Upper lobe of left lung (tissue), 6 donors: ENCODE results near the gene TMTC2. TPM values are rescaled to one million over a fixed set of nuclear protein-coding genes. Genes with fewer than 3 reads are reported as not detected.

Experiments
- ATAC-seq, 2 donors: fragments of 200-7000 bp; cut with Tn5 transposase; one replicate each; pipeline ENCODE4 v1.9.1; 2022; ENCODE audit warnings: mild to moderate bottlenecking in 2 of 2, moderate library complexity in 2 of 2; ENCODE audit not compliant: low FRiP score in 2 of 2
- DNase-seq, 2 donors: peaks; one replicate each; pipeline ENCODE4 v3.0.0-alpha.2; 2019 to 2020
- H3K27ac ChIP-seq, 4 donors: fragments of 200-600 bp; sonication (generic); one replicate each; pipeline ENCODE4 v1.5.1; 2016 to 2019
- H3K27me3 ChIP-seq, 4 donors: fragments of 200-600 bp; sonication (generic); one replicate each; pipeline ENCODE4 v1.5.1; 2017 to 2019
- H3K36me3 ChIP-seq, 4 donors: fragments of 200-600 bp; sonication (generic); one replicate each; pipeline ENCODE4 v1.5.1; 2016 to 2019
- H3K4me1 ChIP-seq, 4 donors: fragments of 200-600 bp; sonication (generic); one replicate each; pipeline ENCODE4 v1.5.1; 2018 to 2019
- H3K4me3 ChIP-seq, 4 donors: fragments of 200-600 bp; sonication (generic); one replicate each; pipeline ENCODE4 v1.5.1; 2017 to 2019; ENCODE audit warnings: mild to moderate bottlenecking in 2 of 4, moderate library complexity in 1 of 4
- H3K9me3 ChIP-seq, 4 donors: fragments of 200-600 bp; sonication (generic); one replicate each; pipeline ENCODE4 v1.5.1; 2018 to 2019
- EP300 ChIP-seq, 4 donors: sonication (generic); formaldehyde crosslinking; IDR thresholded peaks; one replicate each; pipeline ENCODE4 v1.5.1; 2017; ENCODE audit warnings: antibody characterized with exemption in 4 of 4, control low read depth in 2 of 4
- POLR2A ChIP-seq, 4 donors: fragments of 450-650 bp; IDR thresholded peaks; one replicate each; pipeline ENCODE4 v1.5.1; 2016 to 2017; ENCODE audit warnings: antibody characterized with exemption in 4 of 4, mild to moderate bottlenecking in 2 of 4
- POLR2AphosphoS5 ChIP-seq, 2 donors: sonication (generic); formaldehyde crosslinking; IDR thresholded peaks; one replicate each; pipeline ENCODE4 v1.5.1; 2017; ENCODE audit warnings: antibody characterized with exemption in 2 of 2
- WGBS, 2 donors: methylation state at CpG; one replicate each; pipeline ENCODE4 v1.1.5; 2017 to 2018; 5-methylcytosine and 5-hydroxymethylcytosine counted together
- small RNA-seq, 4 donors: library from RNA; depleted of rRNA; stranded (forward); fragments of <200 nt; gene quantifications; one replicate each; pipeline ENCODE3, GENCODE V24; 2016
- total RNA-seq, 6 donors: library from RNA; depleted of rRNA in 4 of 6; stranded (reverse); fragments of >200 nt in 4 of 6; gene quantifications; one replicate each; pipeline versions ENCODE4 v1.1.0 to v1.2.1, GENCODE V29; 2016 to 2021
- TF ChIP-seq, protein P1 (sequence below), 6 experiments: fragments of 450-650 bp in 4 of 6; fragments of 200-600 bp in 2 of 6; sonication (generic) in 2 of 6; IDR thresholded peaks; one replicate each; pipeline ENCODE4 v1.5.1; 2016 to 2019; ENCODE audit warnings: antibody characterized with exemption in 6 of 6
- donor health status: DM: no; HTN: no; CAD: no; lungs with moderate emphysema.
- donor health status: DM: no; HTN: yes; CAD: no; lungs with severe emphysema.

TMTC2 gene
- total RNA-seq, 6 donors from 2014 or later = 21.2 to 37.7 (median 26.8) TPM

DNA sequence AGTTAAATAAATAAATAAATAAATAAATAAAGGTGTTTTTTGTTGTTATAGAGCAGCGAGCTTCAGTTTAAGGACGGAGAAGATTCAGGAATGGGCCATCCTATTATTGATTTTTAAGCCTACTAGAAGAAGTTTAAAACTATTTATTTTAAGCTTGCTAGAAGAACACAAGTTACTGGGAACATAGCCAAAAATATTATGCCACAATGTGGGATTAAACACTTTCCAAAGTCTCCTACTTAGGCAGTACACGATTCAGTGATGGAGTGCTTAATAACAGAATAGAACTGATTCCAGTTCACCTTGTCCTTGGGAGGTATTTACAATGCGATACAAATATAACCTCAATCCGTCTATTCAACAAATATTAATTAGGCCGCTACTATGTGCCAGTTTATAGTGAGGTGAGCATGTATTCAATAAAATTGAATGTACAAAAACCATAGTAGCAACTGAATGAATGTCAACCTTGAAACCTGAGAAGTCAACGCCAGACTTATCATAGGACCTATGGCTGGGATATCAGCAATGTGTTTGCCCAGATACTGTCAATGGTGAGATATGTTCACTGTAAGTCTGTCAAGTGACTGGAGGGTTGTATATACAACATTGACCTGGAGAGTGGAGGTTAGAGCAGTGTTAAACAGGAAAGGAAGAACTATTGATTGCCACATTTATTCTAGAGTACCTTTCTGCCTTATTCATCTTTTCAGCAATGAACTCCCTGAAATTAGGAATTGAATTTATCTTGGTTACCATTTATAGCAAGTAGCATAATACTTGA, 486.4 kb downstream of the TMTC2 start:
- 62 to 73% methylated on average over 7 of the region's 7 CpGs for WGBS, 2 donors
- H3K4me1 ChIP-seq = no peaks in the 10 kb centered on the region
- TF ChIP-seq POLR2AphosphoS5 (IDR thresholded peaks at IDR 0.05) (no peak), POLR2A (IDR thresholded peaks at IDR 0.05) (no peak), EP300 (IDR thresholded peaks at IDR 0.05) (no peak)
- TF ChIP-seq, protein P1, sequence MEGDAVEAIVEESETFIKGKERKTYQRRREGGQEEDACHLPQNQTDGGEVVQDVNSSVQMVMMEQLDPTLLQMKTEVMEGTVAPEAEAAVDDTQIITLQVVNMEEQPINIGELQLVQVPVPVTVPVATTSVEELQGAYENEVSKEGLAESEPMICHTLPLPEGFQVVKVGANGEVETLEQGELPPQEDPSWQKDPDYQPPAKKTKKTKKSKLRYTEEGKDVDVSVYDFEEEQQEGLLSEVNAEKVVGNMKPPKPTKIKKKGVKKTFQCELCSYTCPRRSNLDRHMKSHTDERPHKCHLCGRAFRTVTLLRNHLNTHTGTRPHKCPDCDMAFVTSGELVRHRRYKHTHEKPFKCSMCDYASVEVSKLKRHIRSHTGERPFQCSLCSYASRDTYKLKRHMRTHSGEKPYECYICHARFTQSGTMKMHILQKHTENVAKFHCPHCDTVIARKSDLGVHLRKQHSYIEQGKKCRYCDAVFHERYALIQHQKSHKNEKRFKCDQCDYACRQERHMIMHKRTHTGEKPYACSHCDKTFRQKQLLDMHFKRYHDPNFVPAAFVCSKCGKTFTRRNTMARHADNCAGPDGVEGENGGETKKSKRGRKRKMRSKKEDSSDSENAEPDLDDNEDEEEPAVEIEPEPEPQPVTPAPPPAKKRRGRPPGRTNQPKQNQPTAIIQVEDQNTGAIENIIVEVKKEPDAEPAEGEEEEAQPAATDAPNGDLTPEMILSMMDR (IDR thresholded peaks at IDR 0.05) = no peak
- DNase-seq (no peak), ATAC-seq (no peak)
- H3K4me3 ChIP-seq = no peak overlapping the region
- H3K27me3 ChIP-seq = no peaks in the 10 kb centered on the region
- no peak overlapping the region for H3K27ac ChIP-seq
- no peaks in the 10 kb centered on the region for H3K9me3 ChIP-seq
- H3K36me3 ChIP-seq = no peaks in the 10 kb centered on the region

- Histone ChIP-seq H3K9me3 (no peaks in the 10 kb centered on the region), H3K36me3 (no peaks in the 10 kb centered on the region), H3K27me3 (no peaks in the 10 kb centered on the region), H3K4me3 (no peak overlapping the region), H3K27ac (no peak overlapping the region), H3K4me1 (no peaks in the 10 kb centered on the region)
- no peak for DNase-seq
- TF ChIP-seq POLR2A (IDR thresholded peaks at IDR 0.05) (no peak), EP300 (IDR thresholded peaks at IDR 0.05) (no peak), POLR2AphosphoS5 (IDR thresholded peaks at IDR 0.05) (no peak)
- TF ChIP-seq, protein P1 (IDR thresholded peaks at IDR 0.05) = no peak
- ATAC-seq = no peak
Observed at GRCh38 chr12:83179999-83180398, 493.3 kb downstream of the TMTC2 start.

GRCh38 chr12:83181074-83181473, 494.4 kb downstream of the TMTC2 start:
- Histone ChIP-seq H3K27me3 (no peaks in the 10 kb centered on the region), H3K9me3 (no peaks in the 10 kb centered on the region), H3K4me1 (no peaks in the 10 kb centered on the region), H3K4me3 (no peak overlapping the region), H3K36me3 (no peaks in the 10 kb centered on the region), H3K27ac (no peak overlapping the region)
- TF ChIP-seq, protein P1 (IDR thresholded peaks at IDR 0.05) = no peak
- TF ChIP-seq POLR2AphosphoS5 (IDR thresholded peaks at IDR 0.05) (no peak), POLR2A (IDR thresholded peaks at IDR 0.05) (no peak), EP300 (IDR thresholded peaks at IDR 0.05) (no peak)
- DNase-seq (no peak), ATAC-seq (no peak)
- 89 to 91% methylated on average over 1 of the region's 1 CpG for WGBS, 2 donors

- H3K27ac ChIP-seq = no peak overlapping the region
- no peaks in the 10 kb centered on the region for H3K27me3 ChIP-seq
- no peaks in the 10 kb centered on the region for H3K36me3 ChIP-seq
- ATAC-seq = no peak
- TF ChIP-seq EP300 (IDR thresholded peaks at IDR 0.05) (no peak), POLR2A (IDR thresholded peaks at IDR 0.05) (no peak), POLR2AphosphoS5 (IDR thresholded peaks at IDR 0.05) (no peak)
- TF ChIP-seq, protein P1 (IDR thresholded peaks at IDR 0.05) = no peak
- no peaks in the 10 kb centered on the region for H3K4me1 ChIP-seq
- DNase-seq = no peak
- no peaks in the 10 kb centered on the region for H3K9me3 ChIP-seq
- no peak overlapping the region for H3K4me3 ChIP-seq
Observed at GRCh38 chr12:83183132-83183531, 496.4 kb downstream of the TMTC2 start.

Small RNAs within 50 kb of the gene (small RNA-seq; reads per million reads assigned to genes)
- 0 reads per million in 4 donors for gene RNU6-977P
